Measurements from ENCODE around the gene IQCE.
"Not testable (repeated sequence)": the region's sequence is repeated elsewhere in the genome, so short reads cannot be mapped to it uniquely, and the experiment has no call there.

IQCE gene

DNA sequence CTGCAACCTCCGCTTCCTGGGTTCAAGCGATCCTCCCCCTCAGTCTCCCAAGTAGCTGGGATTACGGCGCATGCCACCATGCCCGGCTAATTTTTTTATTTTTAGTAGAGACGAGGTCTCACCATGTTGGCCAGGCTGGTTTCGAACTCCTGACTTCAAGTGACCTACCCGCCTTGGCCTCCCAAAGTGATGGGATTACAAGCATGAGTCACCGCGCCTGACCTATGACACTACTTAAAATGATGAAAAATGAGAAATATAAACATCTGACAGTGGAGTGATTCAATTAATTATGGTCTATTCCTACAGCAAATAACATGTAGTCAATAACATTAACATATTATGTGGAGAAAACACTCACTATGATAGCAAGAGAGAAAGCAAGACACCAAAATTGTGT is 5.7 kb upstream of the IQCE start:
- H3K4me3 ChIP-seq (ENCODE audit: low read depth, low read length), result no peak overlapping the region
- TF ChIP-seq, protein P1, sequence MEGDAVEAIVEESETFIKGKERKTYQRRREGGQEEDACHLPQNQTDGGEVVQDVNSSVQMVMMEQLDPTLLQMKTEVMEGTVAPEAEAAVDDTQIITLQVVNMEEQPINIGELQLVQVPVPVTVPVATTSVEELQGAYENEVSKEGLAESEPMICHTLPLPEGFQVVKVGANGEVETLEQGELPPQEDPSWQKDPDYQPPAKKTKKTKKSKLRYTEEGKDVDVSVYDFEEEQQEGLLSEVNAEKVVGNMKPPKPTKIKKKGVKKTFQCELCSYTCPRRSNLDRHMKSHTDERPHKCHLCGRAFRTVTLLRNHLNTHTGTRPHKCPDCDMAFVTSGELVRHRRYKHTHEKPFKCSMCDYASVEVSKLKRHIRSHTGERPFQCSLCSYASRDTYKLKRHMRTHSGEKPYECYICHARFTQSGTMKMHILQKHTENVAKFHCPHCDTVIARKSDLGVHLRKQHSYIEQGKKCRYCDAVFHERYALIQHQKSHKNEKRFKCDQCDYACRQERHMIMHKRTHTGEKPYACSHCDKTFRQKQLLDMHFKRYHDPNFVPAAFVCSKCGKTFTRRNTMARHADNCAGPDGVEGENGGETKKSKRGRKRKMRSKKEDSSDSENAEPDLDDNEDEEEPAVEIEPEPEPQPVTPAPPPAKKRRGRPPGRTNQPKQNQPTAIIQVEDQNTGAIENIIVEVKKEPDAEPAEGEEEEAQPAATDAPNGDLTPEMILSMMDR (IDR thresholded peaks at IDR 0.05; ENCODE audit: low read depth, low read length), result no peak

- peak overlapping the region; percentile 74 for H3K4me3 ChIP-seq (ENCODE audit: low read depth, low read length)
- TF ChIP-seq, protein P1 (IDR thresholded peaks at IDR 0.05; ENCODE audit: low read depth, low read length), result no peak
Measured at GRCh38 chr7:2553831-2554581, 4.8 kb upstream of the IQCE start.

GRCh38 chr7:2554661-2555111 is 4.1 kb upstream of the IQCE start:
- TF ChIP-seq, protein P1 (IDR thresholded peaks at IDR 0.05; ENCODE audit: low read depth, low read length), result no peak
- peak overlapping the region; percentile 74 for H3K4me3 ChIP-seq (ENCODE audit: low read depth, low read length)

DNA sequence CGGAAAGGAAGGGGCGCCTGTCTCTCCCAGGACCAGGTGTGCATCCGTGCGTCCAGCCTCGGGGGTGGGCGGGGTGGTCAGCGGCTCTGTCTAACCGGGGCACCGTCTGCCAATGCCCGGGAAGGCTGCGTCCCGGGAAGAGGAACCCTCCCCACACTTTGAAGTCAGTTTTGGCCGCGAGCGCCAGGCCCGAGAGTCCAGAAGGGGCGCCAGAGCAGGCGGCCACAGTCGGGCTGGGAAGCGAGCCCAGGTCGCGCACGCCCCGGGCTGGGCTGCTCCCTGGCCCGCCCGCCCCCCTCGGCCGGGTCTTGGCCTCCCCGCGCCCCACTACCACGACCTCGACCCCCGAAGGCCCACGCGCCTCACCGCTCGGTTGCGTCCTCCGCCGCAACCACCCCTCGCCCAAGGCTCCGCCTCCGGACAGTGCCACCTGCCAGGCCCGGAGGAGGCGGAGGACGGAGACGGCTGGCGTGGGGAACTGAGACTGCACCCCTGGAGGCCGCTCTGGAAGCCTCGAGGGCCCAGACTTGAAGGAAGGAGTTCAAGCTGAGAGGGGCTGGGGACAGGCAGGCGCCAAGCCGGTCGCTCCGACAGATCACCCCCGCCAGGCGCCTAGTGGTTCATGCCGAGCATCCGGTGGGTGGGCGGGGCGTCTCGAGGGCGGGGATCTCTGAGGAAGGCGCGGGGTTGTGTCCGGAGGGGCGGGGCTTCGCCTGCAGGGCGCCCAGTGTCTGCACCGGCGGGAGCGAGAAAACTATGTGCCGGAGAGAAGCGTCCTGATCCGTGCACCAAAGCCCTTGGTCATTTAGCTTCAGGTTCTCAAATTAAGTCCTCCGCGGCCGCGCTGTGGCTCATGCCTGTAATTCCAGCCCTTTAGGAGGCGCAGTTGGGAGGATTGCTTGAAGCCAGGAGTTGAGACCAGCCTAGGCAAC is 3.4 kb upstream of the IQCE start, which contains the start of gene BRAT1:
Gene BRAT1 (minus strand): TSS at position 404 of the 932 bp plus-strand sequence. CDS start 1,093 bp downstream, outside the sequence.
- H3K4me3 ChIP-seq (ENCODE audit: low read depth, low read length), result peak within 1 kb of the TSS; percentile 74
- TF ChIP-seq, protein P1 (IDR thresholded peaks at IDR 0.05; ENCODE audit: low read depth, low read length), result peak; percentile 25; the same call in 1 of the 2 replicates

DNA sequence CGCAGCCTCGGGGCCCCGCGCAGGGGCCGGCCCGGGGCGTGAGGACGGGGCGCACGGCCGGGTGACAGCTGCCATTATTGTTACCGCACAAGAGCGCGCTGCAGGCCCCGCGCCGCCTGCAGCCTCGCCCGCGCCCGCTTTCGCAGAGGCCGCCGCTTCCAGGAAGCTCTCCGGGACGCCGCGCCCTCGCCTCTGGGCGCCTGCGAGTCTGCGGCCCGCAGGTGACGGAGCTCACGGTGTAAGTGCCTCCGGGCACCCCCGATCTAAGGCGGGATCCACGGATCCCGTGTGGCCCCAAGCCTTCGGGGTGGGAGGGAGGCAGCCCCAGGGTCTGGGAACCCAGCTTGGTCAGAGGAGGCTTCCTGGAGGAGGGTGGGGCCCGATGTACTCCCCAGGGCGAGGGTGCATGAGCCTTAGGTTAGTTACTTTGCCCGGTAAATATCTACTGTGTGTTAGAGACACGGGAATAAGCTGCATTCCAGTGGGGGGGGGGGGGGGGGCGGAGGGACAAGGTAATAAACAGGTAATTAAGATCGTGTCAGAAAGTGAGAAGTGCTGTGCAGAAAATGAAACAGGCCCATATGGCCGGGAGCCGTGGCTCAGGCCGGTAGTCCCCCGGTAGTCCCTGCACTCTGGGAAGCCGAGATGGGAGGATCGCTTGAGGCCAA is 638 bp downstream of the IQCE start:
- TF ChIP-seq, protein P1 (IDR thresholded peaks at IDR 0.05; ENCODE audit: low read depth, low read length), result no peak
- peak overlapping the region; percentile 80 for H3K4me3 ChIP-seq (ENCODE audit: low read depth, low read length)

DNA sequence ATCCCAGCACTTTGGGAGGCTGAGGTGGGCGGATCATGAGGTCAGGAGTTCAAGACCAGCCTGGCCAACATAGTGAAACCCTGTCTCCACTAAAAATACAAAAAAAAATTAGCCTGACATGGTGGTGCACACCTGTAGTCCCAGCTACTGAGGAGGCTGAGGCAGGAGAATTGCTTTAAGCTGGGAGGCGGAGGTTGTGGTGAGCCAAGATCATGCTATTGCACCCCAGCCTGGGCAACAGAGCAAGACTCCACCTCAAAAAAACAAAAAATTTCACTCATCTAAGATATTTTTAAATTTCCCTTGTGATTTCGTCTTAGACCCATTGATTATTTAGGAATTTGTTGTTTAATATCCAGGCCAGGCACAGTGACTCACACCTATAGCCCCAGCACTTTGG is 5.2 kb downstream of the IQCE start:
- not testable (repeated sequence) for H3K4me3 ChIP-seq (ENCODE audit: low read depth, low read length)

GRCh38 chr7:2564970-2565540 is 6.3 kb downstream of the IQCE start:
- TF ChIP-seq, protein P1 (IDR thresholded peaks at IDR 0.05; ENCODE audit: low read depth, low read length), result no peak

More at GRCh38 chr7:2564970-2565540, 6.3 kb downstream of the IQCE start:
- no peak overlapping the region for H3K4me3 ChIP-seq (ENCODE audit: low read depth, low read length)

Data from WI38 (cell line).